ENCODE data around the gene ECEL1.

The ECEL1 gene

GRCh38 chr2:232521959-232522622 is 34.5 kb upstream of the ECEL1 start:
- no peak for FAIRE-seq

- FAIRE-seq, result no peak
These were observed 33.5 kb upstream of the ECEL1 start for GRCh38 chr2:232521098-232521497.

- FAIRE-seq, result no peak
These were observed 32.9 kb upstream of the ECEL1 start for GRCh38 chr2:232520489-232520888.

GRCh38 chr2:232519581-232520438 is 32.2 kb upstream of the ECEL1 start, which contains the start of gene PRSS56:
TSS of gene PRSS56 (plus strand) at chr2:232520388. CDS start at chr2:232520599, 211 bp downstream.
- no peak for FAIRE-seq

- no peak for FAIRE-seq
These were observed 31.2 kb upstream of the ECEL1 start for GRCh38 chr2:232518844-232519243.

- no peak for FAIRE-seq
These were observed 28.9 kb upstream of the ECEL1 start for GRCh38 chr2:232516551-232516950.

GRCh38 chr2:232515639-232516038 is 28.0 kb upstream of the ECEL1 start:
- FAIRE-seq, result no peak

GRCh38 chr2:232513353-232513752 is 25.7 kb upstream of the ECEL1 start:
- no peak for FAIRE-seq

- FAIRE-seq, result no peak
These were observed 25.0 kb upstream of the ECEL1 start for GRCh38 chr2:232512602-232513001.

GRCh38 chr2:232511336-232511890 is 23.8 kb upstream of the ECEL1 start:
- no peak for FAIRE-seq

GRCh38 chr2:232508251-232508650 is 20.6 kb upstream of the ECEL1 start:
- no peak for FAIRE-seq

- no peak for FAIRE-seq
These were observed 19.1 kb upstream of the ECEL1 start for GRCh38 chr2:232506709-232507108.

- no peak for FAIRE-seq
These were observed 18.2 kb upstream of the ECEL1 start for GRCh38 chr2:232505856-232506255.

- no peak for FAIRE-seq
These were observed 16.8 kb upstream of the ECEL1 start for GRCh38 chr2:232504438-232504837.

- FAIRE-seq, result no peak
These were observed 16.2 kb upstream of the ECEL1 start for GRCh38 chr2:232503809-232504323.

GRCh38 chr2:232502911-232503808 is 15.5 kb upstream of the ECEL1 start:
- no peak for FAIRE-seq

GRCh38 chr2:232502511-232502910 is 14.9 kb upstream of the ECEL1 start:
- no peak for FAIRE-seq

- FAIRE-seq, result no peak
These were observed 14.3 kb upstream of the ECEL1 start for GRCh38 chr2:232501794-232502390.

GRCh38 chr2:232501331-232501771 is 13.7 kb upstream of the ECEL1 start:
- no peak for FAIRE-seq

- FAIRE-seq, result no peak
These were observed 10.8 kb upstream of the ECEL1 start for GRCh38 chr2:232498452-232498851.

GRCh38 chr2:232497348-232497747 is 9.7 kb upstream of the ECEL1 start:
- no peak for FAIRE-seq
